HG03460 (cell line): Measurements from ENCODE around the gene EIF3K.

ENCODE experiments used
- ATAC-seq: cut with Tn5 transposase; IDR thresholded peaks from one replicate; pipeline ENCODE4 v1.9.1; 2021; ENCODE audit not compliant: unreplicated experiment

EIF3K gene

GRCh38 chr19:38648769-38649304, 29.8 kb downstream of the EIF3K start:
- no peak for ATAC-seq

- no peak for ATAC-seq
Measured at GRCh38 chr19:38649305-38650171, 30.6 kb downstream of the EIF3K start.

DNA sequence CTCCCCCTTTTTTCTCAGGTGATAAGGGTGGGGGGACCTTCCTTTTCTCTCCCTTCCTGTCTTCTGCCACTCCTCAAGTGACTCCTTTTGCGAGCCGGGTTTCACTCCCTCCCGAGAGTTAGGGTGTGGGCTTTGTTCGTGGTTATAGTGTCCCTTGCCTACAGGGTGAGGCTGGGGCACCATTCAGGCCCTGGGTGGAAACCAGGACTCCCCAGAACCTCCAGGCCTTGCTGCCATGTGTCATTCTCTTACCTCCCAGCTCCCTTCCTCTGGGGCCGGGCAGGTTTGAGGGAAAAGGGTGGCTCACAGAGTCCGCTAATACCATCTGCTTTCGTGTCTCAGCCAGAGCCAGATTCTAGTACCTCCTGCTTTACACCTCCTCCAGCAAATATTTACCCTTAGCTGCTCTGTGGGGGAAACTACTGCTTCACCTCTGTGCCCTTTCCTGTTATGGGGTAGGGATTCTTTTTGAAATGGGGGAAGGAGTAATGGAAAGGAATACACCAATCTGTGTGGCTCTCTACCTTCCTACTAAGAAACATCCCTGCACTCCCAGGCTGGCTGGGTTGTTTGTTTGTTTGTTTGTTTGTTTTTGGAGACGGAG, 31.3 kb downstream of the EIF3K start:
- ATAC-seq: no peak

DNA sequence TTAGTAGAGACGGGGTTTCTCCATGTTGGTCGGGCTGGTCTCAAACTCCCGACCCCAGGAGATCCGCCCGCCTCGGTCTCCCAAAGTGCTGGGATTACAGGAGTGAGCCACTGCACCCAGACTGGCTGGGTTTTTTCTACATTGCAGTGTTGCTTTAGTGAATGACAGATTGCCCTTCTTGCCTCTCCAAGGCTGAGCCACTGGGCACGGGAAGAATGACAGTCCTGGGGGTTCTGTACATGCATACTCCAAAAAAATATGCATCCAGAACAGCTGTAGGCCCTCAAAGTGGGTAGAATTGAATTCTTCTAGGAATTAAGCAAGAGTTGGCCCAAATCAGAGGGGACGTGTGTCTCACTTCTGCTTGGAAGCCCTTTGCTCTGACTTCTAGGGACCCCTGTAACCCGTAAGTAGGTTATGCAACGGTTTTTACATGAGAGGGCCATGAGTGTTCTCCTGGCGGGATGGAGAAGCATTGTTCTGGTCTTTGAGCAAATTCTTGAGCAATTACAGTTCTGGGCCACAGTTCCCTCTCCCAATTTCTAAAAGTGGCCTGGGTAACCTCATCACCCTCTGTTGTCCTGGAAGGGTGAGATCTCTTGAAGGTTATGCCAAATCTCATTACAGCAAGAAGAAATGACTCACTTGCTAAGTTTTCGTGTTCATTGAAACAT, 32.1 kb downstream of the EIF3K start:
- no peak for ATAC-seq

- no peak for ATAC-seq
Measured at GRCh38 chr19:38653028-38653571, 34.1 kb downstream of the EIF3K start.

GRCh38 chr19:38654628-38655055, 35.7 kb downstream of the EIF3K start:
- no peak for ATAC-seq

GRCh38 chr19:38655148-38655824, 36.3 kb downstream of the EIF3K start:
- no peak for ATAC-seq

DNA sequence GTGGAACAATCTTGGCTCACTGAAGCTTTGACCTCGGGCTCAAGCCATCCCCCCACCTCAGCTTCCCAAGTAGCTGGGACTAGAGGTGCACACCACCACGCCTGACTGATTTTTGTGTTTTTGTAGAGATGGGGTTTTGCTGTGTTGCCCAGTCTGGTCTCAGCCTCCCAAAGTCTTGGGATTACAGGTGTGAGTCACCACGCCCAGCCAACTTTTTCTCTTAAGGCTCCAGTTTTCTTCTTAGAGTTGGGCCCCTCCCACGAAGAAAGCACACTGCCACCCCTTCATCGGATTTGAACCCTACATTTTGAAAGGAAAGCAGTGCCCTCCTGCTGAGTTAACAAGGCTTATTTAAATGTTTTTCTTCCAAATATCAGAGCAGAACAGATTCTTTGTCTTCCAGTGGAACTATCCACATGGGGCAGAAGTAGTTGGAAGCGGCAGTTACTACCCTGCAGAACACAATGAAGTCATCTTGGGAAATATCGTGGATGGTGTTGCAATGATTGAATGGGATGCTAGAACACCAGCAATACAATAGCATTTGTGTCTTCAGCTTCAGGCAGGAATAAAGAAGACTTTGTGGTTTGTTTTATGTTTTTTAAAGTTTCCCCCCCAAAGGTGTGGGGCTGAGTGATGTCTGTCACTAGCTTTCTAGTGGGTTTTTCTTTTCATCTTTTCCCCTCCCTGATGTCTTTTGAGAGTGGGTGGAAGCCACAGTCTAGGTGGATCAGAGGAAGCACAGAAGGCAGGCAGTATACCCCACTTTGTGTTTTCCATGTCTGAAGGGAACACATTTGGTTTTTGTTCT, 37.4 kb downstream of the EIF3K start:
- no peak for ATAC-seq

DNA sequence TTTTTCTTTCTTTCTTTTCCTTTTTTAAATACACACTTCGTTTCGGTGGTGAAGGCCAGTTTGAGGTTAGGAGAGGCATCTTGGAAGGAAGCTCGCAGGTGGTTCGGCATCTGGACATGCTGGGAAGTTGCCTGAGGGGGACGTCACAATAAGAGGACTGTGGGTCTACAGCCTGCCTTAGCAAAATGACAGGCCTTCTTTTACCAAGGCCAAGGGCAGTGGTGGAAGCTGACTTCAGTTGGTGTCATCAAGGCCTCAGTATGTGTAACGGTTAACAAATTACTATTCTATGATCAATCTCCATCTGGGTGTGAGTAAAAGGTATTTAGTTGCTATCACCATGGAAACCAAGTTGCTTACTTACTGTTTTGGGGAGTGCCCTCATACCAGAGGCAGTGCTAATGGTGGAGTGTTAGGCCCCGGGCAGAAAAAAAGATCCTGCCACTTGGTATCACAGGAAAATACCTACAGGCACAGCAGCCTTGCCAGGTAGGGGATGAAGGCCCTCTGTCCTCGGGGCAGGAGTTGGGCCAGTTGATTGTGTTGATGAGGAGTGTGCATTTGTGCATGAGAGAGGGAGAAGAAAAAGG, 38.7 kb downstream of the EIF3K start:
- ATAC-seq: no peak

- no peak for ATAC-seq
Measured at GRCh38 chr19:38658462-38659306, 39.7 kb downstream of the EIF3K start.

GRCh38 chr19:38660724-38661123, 41.7 kb downstream of the EIF3K start:
- no peak for ATAC-seq

- no peak for ATAC-seq
Measured at GRCh38 chr19:38661136-38661535, 42.1 kb downstream of the EIF3K start.

GRCh38 chr19:38661996-38662395, 43.0 kb downstream of the EIF3K start:
- no peak for ATAC-seq

DNA sequence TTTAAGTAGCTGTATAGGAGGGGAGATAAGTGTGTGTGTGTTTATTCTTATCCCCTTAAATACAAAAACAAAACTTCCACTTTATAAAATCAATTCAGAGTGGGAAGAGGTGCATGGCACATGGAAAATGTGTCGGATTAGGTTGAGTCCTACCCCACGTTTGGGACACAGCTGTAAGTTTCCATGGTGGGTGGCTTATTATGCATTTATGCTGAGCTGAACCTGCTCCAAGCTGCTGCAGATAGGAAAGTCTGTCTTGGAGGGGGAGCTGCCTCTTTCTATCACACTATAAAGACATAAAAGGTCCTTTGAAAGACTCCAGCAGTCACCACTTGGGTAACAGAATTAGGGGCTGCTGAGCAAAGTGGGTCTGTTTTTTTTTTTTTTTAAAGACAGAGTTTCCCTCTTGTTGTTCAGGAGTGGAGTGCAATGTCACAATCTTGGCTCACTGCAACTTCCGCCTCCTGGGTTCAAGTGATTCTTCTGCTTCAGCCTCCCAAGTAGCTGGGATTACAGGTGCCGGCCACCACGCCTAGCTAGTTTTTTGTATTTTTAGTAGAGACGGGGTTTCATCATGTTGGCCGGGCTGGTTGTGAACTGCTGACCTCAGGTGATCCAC, 43.7 kb downstream of the EIF3K start:
- ATAC-seq: no peak

GRCh38 chr19:38663156-38663651, 44.2 kb downstream of the EIF3K start:
- ATAC-seq: no peak

DNA sequence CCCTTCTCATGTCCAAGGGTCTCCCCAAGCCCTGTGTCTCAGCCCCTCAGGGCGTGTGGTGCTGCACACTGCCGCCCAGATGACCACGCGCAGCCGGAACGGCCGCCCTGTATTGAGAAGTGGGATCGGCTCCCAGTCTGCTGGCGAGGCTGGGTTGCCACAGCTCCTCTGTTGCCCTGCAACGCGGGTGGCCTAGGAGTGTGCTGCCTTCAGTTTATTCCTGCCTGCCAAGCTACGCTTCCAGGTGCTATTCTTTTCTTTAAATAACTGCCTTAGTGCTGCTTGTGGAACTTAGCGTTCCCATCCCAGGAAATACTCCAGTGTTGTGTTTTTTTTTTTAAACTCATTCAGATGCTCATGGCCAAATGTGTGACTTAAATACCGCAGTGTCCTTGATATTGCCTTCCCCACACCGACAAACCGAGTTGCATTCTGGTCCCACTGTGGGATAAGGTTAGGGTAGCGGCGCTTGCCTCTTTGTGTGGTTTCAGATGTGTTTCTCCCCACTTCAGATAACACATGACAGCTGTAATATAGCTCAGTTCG, 45.0 kb downstream of the EIF3K start:
- no peak for ATAC-seq

DNA sequence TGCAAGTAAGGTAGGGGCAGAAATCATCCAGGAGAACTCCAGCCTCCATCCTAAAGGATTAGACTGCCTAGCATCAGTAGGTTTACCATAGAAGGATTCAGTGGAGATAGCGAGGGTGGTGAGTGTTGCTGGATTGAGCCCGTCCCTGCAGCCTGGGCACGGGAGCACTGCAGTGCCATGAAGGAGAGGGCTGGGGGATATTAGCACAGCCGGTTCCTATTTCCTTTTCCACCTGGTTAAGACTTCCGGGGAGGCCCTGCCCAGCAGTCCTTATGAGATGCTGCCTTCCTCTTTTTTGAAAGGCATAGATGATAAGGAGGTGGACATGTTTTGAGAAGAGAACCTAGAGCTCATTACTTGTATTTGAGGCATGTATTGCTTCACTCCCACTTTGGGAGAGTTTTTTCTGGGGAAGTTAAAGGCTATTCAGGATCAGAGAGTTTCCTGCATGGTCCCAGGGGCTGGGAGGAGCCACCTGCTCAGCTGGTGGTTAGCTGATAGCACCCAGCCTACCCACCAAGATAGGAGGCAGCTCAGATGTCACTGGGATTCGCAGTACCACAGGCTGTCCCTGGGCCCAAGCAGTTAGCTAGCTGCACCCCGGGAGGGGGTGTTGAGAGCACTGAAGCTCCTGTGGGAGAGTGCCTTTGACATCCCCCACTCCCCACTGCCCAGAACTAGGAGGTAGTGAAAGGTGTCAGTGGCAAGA, 45.7 kb downstream of the EIF3K start:
- no peak for ATAC-seq
